K562 (cell line): ENCODE results near the gene NXF1. TPM values are rescaled to one million over a fixed set of nuclear protein-coding genes. Genes with fewer than 3 reads are reported as not detected.

Experiments
- ATF7 ChIP-seq: fragments of 450-650 bp; IDR thresholded peaks from 2 replicates; pipeline ENCODE4 v1.7.1; 2014; ENCODE audit warnings: mild to moderate bottlenecking, moderate library complexity
- CBX3 ChIP-seq, 2 experiments: IDR thresholded peaks; 1 replicate in 1 of 2; 2 replicates in 1 of 2; pipeline ENCODE4 v1.6.1; 2012; ENCODE audit warnings: inconsistent platforms in 2 of 2, low read length in 2 of 2, borderline replicate concordance in 1 of 2, control low read depth in 1 of 2
- CUX1 ChIP-seq: fragments of 200-800 bp; sonication (Bioruptor generic); IDR thresholded peaks from 2 replicates; pipeline ENCODE4 v1.6.1; 2016; ENCODE audit warnings: missing genetic modification characterization, missing compliant biosample characterization
- DEAF1 ChIP-seq: fragments of 450-650 bp; formaldehyde crosslinking; IDR thresholded peaks from 2 replicates; pipeline ENCODE4 v1.4.0; 2020; ENCODE audit warnings: mild to moderate bottlenecking, moderate library complexity
- E4F1 ChIP-seq: fragments of 250-450 bp; sonication (Bioruptor Pico); IDR thresholded peaks from 2 replicates; pipeline ENCODE4 v1.5.0; 2021; ENCODE audit warnings: mild to moderate bottlenecking, borderline replicate concordance
- JUNB ChIP-seq: fragments of 450-650 bp; formaldehyde crosslinking; conservative IDR thresholded peaks from 2 replicates; pipeline ENCODE4 v1.4.0; 2020; ENCODE audit warnings: mild to moderate bottlenecking
- MAFG ChIP-seq: fragments of 450-650 bp; conservative IDR thresholded peaks from 2 replicates; pipeline ENCODE4 v1.6.1; 2016; ENCODE audit warnings: missing genetic modification characterization, missing compliant biosample characterization
- MBD2 ChIP-seq: sonication (generic); IDR thresholded peaks from 2 replicates; pipeline ENCODE4 v1.6.1; 2016; ENCODE audit warnings: low read depth, borderline replicate concordance
- NFIC ChIP-seq: fragments of 450-650 bp; IDR thresholded peaks from 2 replicates; pipeline ENCODE4 v1.6.1; 2017; ENCODE audit warnings: mild to moderate bottlenecking, inconsistent platforms
- PHB2 ChIP-seq: fragments of 450-650 bp; IDR thresholded peaks from 2 replicates; pipeline ENCODE4 v1.6.1; 2017; ENCODE audit warnings: low read depth
- PTTG1 ChIP-seq: fragments of 450-650 bp; IDR thresholded peaks from 2 replicates; pipeline ENCODE4 v1.6.1; 2016; ENCODE audit warnings: low read depth, mild to moderate bottlenecking, missing genetic modification characterization, missing compliant biosample characterization
- SMAD4 ChIP-seq: fragments of 250-450 bp; sonication (Bioruptor Pico); conservative IDR thresholded peaks from 2 replicates; pipeline ENCODE4 v1.8.0; 2021; ENCODE audit warnings: inconsistent platforms, mild to moderate bottlenecking, moderate library complexity
- SMARCA4 ChIP-seq: fragments of 450-650 bp; IDR thresholded peaks from 2 replicates; pipeline ENCODE4 v1.6.1; 2016
- TAL1 ChIP-seq: fragments of 450-650 bp; IDR thresholded peaks from 2 replicates; pipeline ENCODE4 v1.6.1; 2016; ENCODE audit warnings: mild to moderate bottlenecking
- TOE1 ChIP-seq, 2 experiments: fragments of 450-650 bp in 1 of 2; sonication (generic) in 1 of 2; formaldehyde crosslinking in 1 of 2; IDR thresholded peaks; 2 replicates each; pipeline versions ENCODE4 v1.7.1 to v1.8.0; 2016 to 2022; ENCODE audit warnings: borderline replicate concordance in 2 of 2, mild to moderate bottlenecking in 2 of 2, antibody characterized with exemption in 1 of 2, inconsistent platforms in 1 of 2, low read depth in 1 of 2, missing genetic modification reagents in 1 of 2, moderate library complexity in 1 of 2
- ZNF146 ChIP-seq: IDR thresholded peaks from one replicate; pipeline ENCODE4 v1.6.1; 2018; ENCODE audit warnings: missing compliant biosample characterization; ENCODE audit not compliant: unreplicated experiment
- ZNF589 ChIP-seq: fragments of 200-800 bp; sonication (Bioruptor generic); IDR thresholded peaks from 2 replicates; pipeline ENCODE4 v1.6.1; 2016; ENCODE audit warnings: low read depth, missing genetic modification characterization, missing compliant biosample characterization
- ZNF644 ChIP-seq: fragments of 200-800 bp; sonication (Bioruptor generic); IDR thresholded peaks from 2 replicates; pipeline ENCODE4 v1.6.1; 2016; ENCODE audit warnings: low read depth, missing genetic modification characterization, missing compliant biosample characterization
- polyA plus RNA-seq, 8 experiments: library from polyadenylated mRNA; depleted of rRNA in 4 of 8; stranded (reverse) in 5 of 8; unstranded in 3 of 8; fragments of >200 nt; fragmentation: Nextera tagmentation in 2 of 8; fragmentation: Illumina TruSeq in 1 of 8; extraction: Ambion mirVana in 2 of 8; extraction: Trizol in 1 of 8; gene quantifications; 2 replicates each; pipeline versions ENCODE4 v1.2.1 to v1.2.3, GENCODE V29; 2011 to 2014; ENCODE audit warnings: inconsistent platforms in 1 of 8, missing spikeins in 1 of 8
- total RNA-seq, 7 experiments: library from RNA; depleted of rRNA in 6 of 7; stranded (reverse); fragments of >200 nt in 6 of 7; fragmentation: Illumina TruSeq in 2 of 7; extraction: Trizol in 2 of 7; gene quantifications; 2 replicates each; pipeline versions ENCODE4 v1.2.1 to v1.2.3, GENCODE V29; 2011 to 2021; ENCODE audit warnings: low replicate concordance in 1 of 7

Gene NXF1
- total and polyA plus RNA-seq, 9 of the 15 experiments (the other 6 are each of a cell fraction or from before 2014, with no cell fraction given): 18.1 to 98.3 (median 35.8) TPM

- TF ChIP-seq E4F1 (CRISPR knock-in tag): no peak
- no peak for TF ChIP-seq ZNF644 (tag)
- no peak for TF ChIP-seq SMARCA4
- no peak for TF ChIP-seq TAL1
- no peak for TF ChIP-seq CUX1 (CRISPR knock-in tag)
- TF ChIP-seq ZNF146 (CRISPR knock-in tag): no peak
- peak in 1 of 2 experiments; percentile 64; a peak in 2 of 3 replicates for TF ChIP-seq CBX3 (IDR thresholded peaks at IDR 0.05; ENCODE audit: borderline replicate concordance in 1 of 2, low read length in 2 of 2)
- peak; percentile 77 for TF ChIP-seq NFIC
- no peak for TF ChIP-seq PHB2
- TF ChIP-seq TOE1 (IDR thresholded peaks at IDR 0.05; ENCODE audit: borderline replicate concordance): 0 out of 2 replicates have a peak, but pooled peaks have one; percentile 5
- peak; percentile 17; the same call in 1 of the 2 replicates for TF ChIP-seq TOE1 (CRISPR knock-in tag; IDR thresholded peaks at IDR 0.05; ENCODE audit: borderline replicate concordance, low read depth)
- peak; percentile 95 for TF ChIP-seq MBD2
- no peak for TF ChIP-seq MAFG (tag)
- TF ChIP-seq PTTG1 (tag): no peak
- TF ChIP-seq DEAF1 (CRISPR knock-in tag): no peak; the same call in 1 of the 2 replicates
- TF ChIP-seq ATF7: peak; percentile 84
- TF ChIP-seq SMAD4 (CRISPR knock-in tag): 0 out of 2 replicates have a peak, but pooled peaks have one; percentile 62
- TF ChIP-seq JUNB (CRISPR knock-in tag): no peak
- no peak for TF ChIP-seq ZNF589
Observed at GRCh38 chr11:62805076-62805892, at the start of gene NXF1 (continued).
